SK-N-SH treated with all-trans-retinoic acid at 6 μM for 48 hours (cell line): ENCODE results near the gene FLAD1.

ENCODE experiments used
- ATAC-seq: fragments of 200-7000 bp; cut with Tn5 transposase; 3 replicates; pipeline ENCODE4 v1.9.1; 2020; ENCODE audit warnings: mild to moderate bottlenecking, moderate library complexity
- BACH2 ChIP-seq: fragments of 250-450 bp; sonication (Bioruptor Pico); IDR thresholded peaks from 2 replicates; pipeline ENCODE4 v1.9.0; 2021; ENCODE audit warnings: mild to moderate bottlenecking, borderline replicate concordance
- CREB5 ChIP-seq: fragments of 250-450 bp; sonication (Bioruptor Pico); IDR thresholded peaks from 2 replicates; pipeline ENCODE4 v1.5.1; 2020; ENCODE audit warnings: low read depth, mild to moderate bottlenecking, moderate library complexity
- ESRRG ChIP-seq: fragments of 250-450 bp; sonication (Bioruptor Pico); IDR thresholded peaks from 2 replicates; pipeline ENCODE4 v1.6.1; 2021; ENCODE audit warnings: mild to moderate bottlenecking
- GLIS3 ChIP-seq: fragments of 250-450 bp; sonication (Bioruptor Pico); IDR thresholded peaks from 2 replicates; pipeline ENCODE4 v1.5.0; 2020; ENCODE audit warnings: mild to moderate bottlenecking, moderate library complexity
- ISL1 ChIP-seq: fragments of 250-450 bp; sonication (Bioruptor Pico); IDR thresholded peaks from 2 replicates; pipeline ENCODE4 v2.1.2; 2022; ENCODE audit warnings: mild to moderate bottlenecking, moderate library complexity
- OSR1 ChIP-seq: fragments of 250-450 bp; sonication (Bioruptor Pico); IDR thresholded peaks from 2 replicates; pipeline ENCODE4 v1.8.0; 2022; ENCODE audit warnings: moderate library complexity, mild to moderate bottlenecking, inconsistent platforms
- PPARA ChIP-seq: fragments of 250-450 bp; sonication (Bioruptor Pico); IDR thresholded peaks from 2 replicates; pipeline ENCODE4 v1.5.0; 2020; ENCODE audit warnings: mild to moderate bottlenecking, borderline replicate concordance
- RARB ChIP-seq: fragments of 250-450 bp; sonication (Bioruptor Pico); IDR thresholded peaks from 2 replicates; pipeline ENCODE4 v1.8.0; 2021; ENCODE audit warnings: mild to moderate bottlenecking, moderate library complexity
- SNAI2 ChIP-seq: fragments of 250-450 bp; sonication (Bioruptor Pico); IDR thresholded peaks from 2 replicates; pipeline ENCODE4 v1.5.0; 2020; ENCODE audit warnings: mild to moderate bottlenecking, moderate library complexity
- TCF4 ChIP-seq: fragments of 250-450 bp; sonication (Bioruptor Pico); IDR thresholded peaks from 2 replicates; pipeline ENCODE4 v1.8.0; 2021; ENCODE audit warnings: mild to moderate bottlenecking, moderate library complexity, borderline replicate concordance
- TOX ChIP-seq: fragments of 250-450 bp; sonication (Bioruptor Pico); IDR thresholded peaks from 2 replicates; pipeline ENCODE4 v1.8.0; 2021; ENCODE audit warnings: mild to moderate bottlenecking, moderate library complexity, borderline replicate concordance
- ZFP3 ChIP-seq: fragments of 250-450 bp; sonication (Bioruptor Pico); IDR thresholded peaks from 2 replicates; pipeline ENCODE4 v1.5.0; 2020; ENCODE audit warnings: mild to moderate bottlenecking, moderate library complexity
- ZNF565 ChIP-seq: fragments of 450-650 bp; formaldehyde crosslinking; conservative IDR thresholded peaks from 2 replicates; pipeline ENCODE4 v1.5.0; 2020; ENCODE audit warnings: low read depth, mild to moderate bottlenecking, moderate library complexity
- ZNF8 ChIP-seq: fragments of 450-650 bp; formaldehyde crosslinking; IDR thresholded peaks from 2 replicates; pipeline ENCODE4 v1.5.0; 2020; ENCODE audit warnings: mild to moderate bottlenecking, moderate library complexity
- TF ChIP-seq, protein P1 (sequence below): fragments of 250-450 bp; sonication (Bioruptor Pico); IDR thresholded peaks from 2 replicates; pipeline ENCODE4 v1.8.0; 2021; ENCODE audit warnings: low read depth, mild to moderate bottlenecking, moderate library complexity, borderline replicate concordance
- TF ChIP-seq, protein P2 (sequence below): fragments of 250-450 bp; sonication (Bioruptor Pico); IDR thresholded peaks from 2 replicates; pipeline ENCODE4 v1.5.1; 2021; ENCODE audit warnings: mild to moderate bottlenecking, moderate library complexity
- TF ChIP-seq, protein P3 (sequence below): fragments of 250-450 bp; sonication (Bioruptor Pico); IDR thresholded peaks from 2 replicates; pipeline ENCODE4 v1.5.0; 2020; ENCODE audit warnings: mild to moderate bottlenecking, moderate library complexity
- TF ChIP-seq, protein P4 (sequence below): fragments of 250-450 bp; sonication (Bioruptor Pico); IDR thresholded peaks from 2 replicates; pipeline ENCODE4 v1.8.0; 2020; ENCODE audit warnings: mild to moderate bottlenecking, moderate library complexity, borderline replicate concordance

The FLAD1 gene

DNA sequence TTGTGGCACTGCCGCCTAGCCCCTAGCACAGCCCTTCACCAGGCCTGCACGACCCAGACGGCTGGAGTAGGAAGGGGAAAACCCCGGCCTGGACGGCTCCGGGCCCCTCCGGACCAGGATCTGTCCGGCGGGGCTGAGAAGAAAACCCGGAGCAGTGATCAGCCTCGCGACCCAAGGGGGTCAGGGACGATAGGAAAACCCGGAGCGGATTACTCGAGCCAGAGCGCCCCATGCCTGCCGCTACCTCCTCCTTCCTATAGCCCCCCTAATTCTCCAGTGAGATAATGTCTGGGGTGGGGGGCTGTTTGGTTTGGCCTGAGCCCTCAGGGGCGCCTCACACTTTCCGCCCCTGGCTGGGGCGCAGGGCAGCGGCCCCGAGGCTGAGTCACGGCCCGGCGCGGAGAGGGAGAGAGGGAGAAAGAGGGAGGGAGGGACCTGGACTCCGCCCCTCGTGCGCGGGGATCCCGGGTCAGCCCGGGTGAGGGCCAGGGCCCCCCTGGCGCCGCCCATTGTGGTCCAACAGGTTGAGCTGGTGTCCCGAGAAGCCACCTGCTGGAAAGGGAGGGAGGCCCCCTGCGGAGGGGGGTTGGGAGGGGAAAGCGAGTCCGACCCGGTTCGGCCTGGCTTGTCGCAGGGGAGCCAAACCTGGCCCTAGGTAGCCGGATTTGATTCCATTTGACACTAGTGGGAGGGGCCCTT, 17.7 kb downstream of the FLAD1 start:
- peak; percentile 66 for ATAC-seq
- TF ChIP-seq ZFP3 (CRISPR knock-in tag), result no peak
- TF ChIP-seq, protein P1, sequence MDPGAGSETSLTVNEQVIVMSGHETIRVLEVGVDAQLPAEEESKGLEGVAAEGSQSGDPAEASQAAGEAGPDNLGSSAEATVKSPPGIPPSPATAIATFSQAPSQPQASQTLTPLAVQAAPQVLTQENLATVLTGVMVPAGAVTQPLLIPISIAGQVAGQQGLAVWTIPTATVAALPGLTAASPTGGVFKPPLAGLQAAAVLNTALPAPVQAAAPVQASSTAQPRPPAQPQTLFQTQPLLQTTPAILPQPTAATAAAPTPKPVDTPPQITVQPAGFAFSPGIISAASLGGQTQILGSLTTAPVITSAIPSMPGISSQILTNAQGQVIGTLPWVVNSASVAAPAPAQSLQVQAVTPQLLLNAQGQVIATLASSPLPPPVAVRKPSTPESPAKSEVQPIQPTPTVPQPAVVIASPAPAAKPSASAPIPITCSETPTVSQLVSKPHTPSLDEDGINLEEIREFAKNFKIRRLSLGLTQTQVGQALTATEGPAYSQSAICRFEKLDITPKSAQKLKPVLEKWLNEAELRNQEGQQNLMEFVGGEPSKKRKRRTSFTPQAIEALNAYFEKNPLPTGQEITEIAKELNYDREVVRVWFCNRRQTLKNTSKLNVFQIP (CRISPR knock-in tag), result peak; percentile 95; the same call in 1 of the 2 replicates
- peak; percentile 53; the same call in 1 of the 2 replicates for TF ChIP-seq RARB (CRISPR knock-in tag)
- TF ChIP-seq, protein P2, sequence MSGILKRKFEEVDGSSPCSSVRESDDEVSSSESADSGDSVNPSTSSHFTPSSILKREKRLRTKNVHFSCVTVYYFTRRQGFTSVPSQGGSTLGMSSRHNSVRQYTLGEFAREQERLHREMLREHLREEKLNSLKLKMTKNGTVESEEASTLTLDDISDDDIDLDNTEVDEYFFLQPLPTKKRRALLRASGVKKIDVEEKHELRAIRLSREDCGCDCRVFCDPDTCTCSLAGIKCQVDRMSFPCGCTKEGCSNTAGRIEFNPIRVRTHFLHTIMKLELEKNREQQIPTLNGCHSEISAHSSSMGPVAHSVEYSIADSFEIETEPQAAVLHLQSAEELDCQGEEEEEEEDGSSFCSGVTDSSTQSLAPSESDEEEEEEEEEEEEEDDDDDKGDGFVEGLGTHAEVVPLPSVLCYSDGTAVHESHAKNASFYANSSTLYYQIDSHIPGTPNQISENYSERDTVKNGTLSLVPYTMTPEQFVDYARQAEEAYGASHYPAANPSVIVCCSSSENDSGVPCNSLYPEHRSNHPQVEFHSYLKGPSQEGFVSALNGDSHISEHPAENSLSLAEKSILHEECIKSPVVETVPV, result no peak
- TF ChIP-seq TCF4, result no peak; the same call in 1 of the 2 replicates
- TF ChIP-seq TOX, result peak; percentile 69; the same call in 1 of the 2 replicates
- no peak for TF ChIP-seq ZNF8 (CRISPR knock-in tag)
- no peak for TF ChIP-seq ZNF565 (CRISPR knock-in tag)
- no peak for TF ChIP-seq ISL1 (CRISPR knock-in tag)
- TF ChIP-seq GLIS3, result peak; percentile 50; the same call in 1 of the 2 replicates
- TF ChIP-seq, protein P3, sequence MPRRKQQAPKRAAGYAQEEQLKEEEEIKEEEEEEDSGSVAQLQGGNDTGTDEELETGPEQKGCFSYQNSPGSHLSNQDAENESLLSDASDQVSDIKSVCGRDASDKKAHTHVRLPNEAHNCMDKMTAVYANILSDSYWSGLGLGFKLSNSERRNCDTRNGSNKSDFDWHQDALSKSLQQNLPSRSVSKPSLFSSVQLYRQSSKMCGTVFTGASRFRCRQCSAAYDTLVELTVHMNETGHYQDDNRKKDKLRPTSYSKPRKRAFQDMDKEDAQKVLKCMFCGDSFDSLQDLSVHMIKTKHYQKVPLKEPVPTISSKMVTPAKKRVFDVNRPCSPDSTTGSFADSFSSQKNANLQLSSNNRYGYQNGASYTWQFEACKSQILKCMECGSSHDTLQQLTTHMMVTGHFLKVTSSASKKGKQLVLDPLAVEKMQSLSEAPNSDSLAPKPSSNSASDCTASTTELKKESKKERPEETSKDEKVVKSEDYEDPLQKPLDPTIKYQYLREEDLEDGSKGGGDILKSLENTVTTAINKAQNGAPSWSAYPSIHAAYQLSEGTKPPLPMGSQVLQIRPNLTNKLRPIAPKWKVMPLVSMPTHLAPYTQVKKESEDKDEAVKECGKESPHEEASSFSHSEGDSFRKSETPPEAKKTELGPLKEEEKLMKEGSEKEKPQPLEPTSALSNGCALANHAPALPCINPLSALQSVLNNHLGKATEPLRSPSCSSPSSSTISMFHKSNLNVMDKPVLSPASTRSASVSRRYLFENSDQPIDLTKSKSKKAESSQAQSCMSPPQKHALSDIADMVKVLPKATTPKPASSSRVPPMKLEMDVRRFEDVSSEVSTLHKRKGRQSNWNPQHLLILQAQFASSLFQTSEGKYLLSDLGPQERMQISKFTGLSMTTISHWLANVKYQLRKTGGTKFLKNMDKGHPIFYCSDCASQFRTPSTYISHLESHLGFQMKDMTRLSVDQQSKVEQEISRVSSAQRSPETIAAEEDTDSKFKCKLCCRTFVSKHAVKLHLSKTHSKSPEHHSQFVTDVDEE (CRISPR knock-in tag), result peak; percentile 58; the same call in 1 of the 2 replicates
- TF ChIP-seq, protein P4, sequence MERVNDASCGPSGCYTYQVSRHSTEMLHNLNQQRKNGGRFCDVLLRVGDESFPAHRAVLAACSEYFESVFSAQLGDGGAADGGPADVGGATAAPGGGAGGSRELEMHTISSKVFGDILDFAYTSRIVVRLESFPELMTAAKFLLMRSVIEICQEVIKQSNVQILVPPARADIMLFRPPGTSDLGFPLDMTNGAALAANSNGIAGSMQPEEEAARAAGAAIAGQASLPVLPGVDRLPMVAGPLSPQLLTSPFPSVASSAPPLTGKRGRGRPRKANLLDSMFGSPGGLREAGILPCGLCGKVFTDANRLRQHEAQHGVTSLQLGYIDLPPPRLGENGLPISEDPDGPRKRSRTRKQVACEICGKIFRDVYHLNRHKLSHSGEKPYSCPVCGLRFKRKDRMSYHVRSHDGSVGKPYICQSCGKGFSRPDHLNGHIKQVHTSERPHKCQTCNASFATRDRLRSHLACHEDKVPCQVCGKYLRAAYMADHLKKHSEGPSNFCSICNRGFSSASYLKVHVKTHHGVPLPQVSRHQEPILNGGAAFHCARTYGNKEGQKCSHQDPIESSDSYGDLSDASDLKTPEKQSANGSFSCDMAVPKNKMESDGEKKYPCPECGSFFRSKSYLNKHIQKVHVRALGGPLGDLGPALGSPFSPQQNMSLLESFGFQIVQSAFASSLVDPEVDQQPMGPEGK (CRISPR knock-in tag), result peak; percentile 89
- no peak for TF ChIP-seq SNAI2 (CRISPR knock-in tag)

DNA sequence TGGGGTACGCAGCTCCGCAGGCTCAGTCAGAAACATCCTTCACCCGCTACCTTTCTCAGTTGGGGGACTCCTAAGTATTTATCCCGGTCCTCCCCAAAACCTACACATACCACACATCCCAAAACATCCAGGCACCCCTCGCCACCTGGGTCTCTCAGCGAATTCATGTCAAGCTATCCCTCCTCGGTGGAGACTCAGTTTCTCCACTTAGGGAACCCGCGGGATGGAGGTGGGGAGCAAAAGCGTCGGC, 18.2 kb downstream of the FLAD1 start:
- ATAC-seq, result no peak; the same call in 2 of the 3 replicates
- TF ChIP-seq ZNF565 (CRISPR knock-in tag) (no peak), CREB5 (CRISPR knock-in tag) (no peak)
- TF ChIP-seq, protein P4 (CRISPR knock-in tag), result no peak

GRCh38 chr1:155001675-155002463, 18.7 kb downstream of the FLAD1 start:
- ATAC-seq, result peak; percentile 77
- TF ChIP-seq, protein P3 (CRISPR knock-in tag), result 0 out of 2 replicates have a peak, but pooled peaks have one; percentile 40
- no peak for TF ChIP-seq ESRRG
- TF ChIP-seq ZFP3 (CRISPR knock-in tag), result no peak
- no peak for TF ChIP-seq OSR1 (CRISPR knock-in tag)
- no peak for TF ChIP-seq BACH2 (CRISPR knock-in tag)
- TF ChIP-seq CREB5 (CRISPR knock-in tag), result no peak
- TF ChIP-seq RARB (CRISPR knock-in tag), result peak; percentile 52; the same call in 1 of the 2 replicates
- TF ChIP-seq SNAI2 (CRISPR knock-in tag), result no peak
- no peak for TF ChIP-seq PPARA
